HepG2 (cell line): Measurements from ENCODE around the gene GOLGB1.

ENCODE experiments used
- CTCF ChIP-seq: sonication (generic); formaldehyde crosslinking; IDR thresholded peaks from 2 replicates; pipeline ENCODE4 v1.5.0; 2020; ENCODE audit warnings: mild to moderate bottlenecking, missing genetic modification reagents, moderate library complexity
- ELF1 ChIP-seq: sonication (generic); formaldehyde crosslinking; IDR thresholded peaks from 2 replicates; pipeline ENCODE4 v1.4.0; 2020; ENCODE audit warnings: missing genetic modification reagents
- GABPA ChIP-seq, 2 experiments: IDR thresholded peaks; 2 replicates each; pipeline ENCODE4 v1.6.1; 2011 to 2016; ENCODE audit warnings: low read depth in 2 of 2, low read length in 1 of 2, missing biosample characterization in 1 of 2, missing genetic modification characterization in 1 of 2
- NFE2L1 ChIP-seq: sonication (generic); formaldehyde crosslinking; IDR thresholded peaks from 2 replicates; pipeline ENCODE4 v1.4.0; 2020; ENCODE audit warnings: missing genetic modification reagents, mild to moderate bottlenecking, borderline replicate concordance
- RAD21 ChIP-seq: fragments of 450-650 bp; formaldehyde crosslinking; IDR thresholded peaks from 2 replicates; pipeline ENCODE4 v1.5.0; 2020; ENCODE audit warnings: mild to moderate bottlenecking
- SP2 ChIP-seq: sonication (generic); formaldehyde crosslinking; IDR thresholded peaks from 2 replicates; pipeline ENCODE4 v1.5.1; 2020; ENCODE audit warnings: mild to moderate bottlenecking, missing genetic modification reagents
- ZBTB8A ChIP-seq: sonication (generic); formaldehyde crosslinking; IDR thresholded peaks from 2 replicates; pipeline ENCODE4 v1.4.0; 2020; ENCODE audit warnings: mild to moderate bottlenecking, low read depth, missing genetic modification reagents, borderline replicate concordance
- ZNF274 ChIP-seq: sonication (generic); formaldehyde crosslinking; IDR thresholded peaks from 2 replicates; pipeline ENCODE4 v1.5.1; 2020; ENCODE audit warnings: mild to moderate bottlenecking, missing genetic modification reagents
- TF ChIP-seq, protein P1 (sequence below): sonication (generic); formaldehyde crosslinking; IDR thresholded peaks from 2 replicates; pipeline ENCODE4 v1.5.1; 2020; ENCODE audit warnings: missing genetic modification reagents, mild to moderate bottlenecking, borderline replicate concordance
- TF ChIP-seq, protein P2 (sequence below): sonication (generic); formaldehyde crosslinking; IDR thresholded peaks from 2 replicates; pipeline ENCODE4 v1.4.0; 2020; ENCODE audit warnings: missing genetic modification reagents, mild to moderate bottlenecking, borderline replicate concordance
- TF ChIP-seq, protein P3 (sequence below): sonication (generic); formaldehyde crosslinking; IDR thresholded peaks from 2 replicates; pipeline ENCODE4 v1.8.0; 2022; ENCODE audit warnings: low read depth, missing genetic modification reagents

DNA sequence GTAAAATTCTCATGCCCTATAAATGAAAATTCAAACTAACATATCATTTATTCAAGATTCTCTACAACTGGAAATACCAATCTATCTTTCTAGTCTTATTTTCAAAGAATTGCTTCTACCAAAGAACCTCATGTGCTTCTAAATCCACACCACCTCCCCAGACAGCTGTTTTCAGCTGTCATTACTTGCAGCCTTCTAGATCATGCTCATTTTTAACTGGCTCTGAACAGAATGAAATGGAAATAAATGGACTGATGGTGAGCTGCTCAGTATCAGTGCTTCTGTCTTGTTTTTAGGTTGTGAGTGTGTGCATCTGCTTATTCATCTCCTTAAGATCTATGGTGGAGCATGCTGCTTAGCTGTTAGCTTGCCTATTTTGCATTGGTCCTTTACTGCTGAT, 29.4 kb downstream of the GOLGB1 start:
- TF ChIP-seq ZNF274, result no peak
- TF ChIP-seq CTCF (CRISPR knock-in tag), result no peak
- TF ChIP-seq, protein P1, sequence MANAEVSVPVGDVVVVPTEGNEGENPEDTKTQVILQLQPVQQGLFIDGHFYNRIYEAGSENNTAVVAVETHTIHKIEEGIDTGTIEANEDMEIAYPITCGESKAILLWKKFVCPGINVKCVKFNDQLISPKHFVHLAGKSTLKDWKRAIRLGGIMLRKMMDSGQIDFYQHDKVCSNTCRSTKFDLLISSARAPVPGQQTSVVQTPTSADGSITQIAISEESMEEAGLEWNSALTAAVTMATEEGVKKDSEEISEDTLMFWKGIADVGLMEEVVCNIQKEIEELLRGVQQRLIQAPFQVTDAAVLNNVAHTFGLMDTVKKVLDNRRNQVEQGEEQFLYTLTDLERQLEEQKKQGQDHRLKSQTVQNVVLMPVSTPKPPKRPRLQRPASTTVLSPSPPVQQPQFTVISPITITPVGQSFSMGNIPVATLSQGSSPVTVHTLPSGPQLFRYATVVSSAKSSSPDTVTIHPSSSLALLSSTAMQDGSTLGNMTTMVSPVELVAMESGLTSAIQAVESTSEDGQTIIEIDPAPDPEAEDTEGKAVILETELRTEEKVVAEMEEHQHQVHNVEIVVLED (CRISPR knock-in tag), result no peak
- TF ChIP-seq NFE2L1, result no peak
- no peak for TF ChIP-seq ELF1 (CRISPR knock-in tag)
- TF ChIP-seq, protein P2, sequence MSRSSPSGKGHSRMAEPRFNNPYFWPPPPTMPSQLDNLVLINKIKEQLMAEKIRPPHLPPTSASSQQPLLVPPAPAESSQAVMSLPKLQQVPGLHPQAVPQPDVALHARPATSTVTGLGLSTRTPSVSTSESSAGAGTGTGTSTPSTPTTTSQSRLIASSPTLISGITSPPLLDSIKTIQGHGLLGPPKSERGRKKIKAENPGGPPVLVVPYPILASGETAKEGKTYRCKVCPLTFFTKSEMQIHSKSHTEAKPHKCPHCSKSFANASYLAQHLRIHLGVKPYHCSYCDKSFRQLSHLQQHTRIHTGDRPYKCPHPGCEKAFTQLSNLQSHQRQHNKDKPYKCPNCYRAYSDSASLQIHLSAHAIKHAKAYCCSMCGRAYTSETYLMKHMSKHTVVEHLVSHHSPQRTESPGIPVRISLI, result no peak
- no peak for TF ChIP-seq ZBTB8A
- TF ChIP-seq, protein P3, sequence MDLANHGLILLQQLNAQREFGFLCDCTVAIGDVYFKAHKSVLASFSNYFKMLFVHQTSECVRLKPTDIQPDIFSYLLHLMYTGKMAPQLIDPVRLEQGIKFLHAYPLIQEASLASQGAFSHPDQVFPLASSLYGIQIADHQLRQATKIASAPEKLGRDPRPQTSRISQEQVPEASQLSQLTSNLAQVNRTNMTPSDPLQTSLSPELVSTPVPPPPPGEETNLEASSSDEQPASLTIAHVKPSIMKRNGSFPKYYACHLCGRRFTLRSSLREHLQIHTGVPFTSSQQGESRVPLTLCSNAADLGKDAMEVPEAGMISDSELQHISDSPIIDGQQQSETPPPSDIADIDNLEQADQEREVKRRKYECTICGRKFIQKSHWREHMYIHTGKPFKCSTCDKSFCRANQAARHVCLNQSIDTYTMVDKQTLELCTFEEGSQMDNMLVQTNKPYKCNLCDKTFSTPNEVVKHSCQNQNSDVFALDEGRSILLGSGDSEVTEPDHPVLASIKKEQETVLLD (CRISPR knock-in tag), result no peak
- TF ChIP-seq GABPA (IDR thresholded peaks at IDR 0.05; ENCODE audit: low read depth, low read length), result no peak
- no peak for TF ChIP-seq GABPA (CRISPR knock-in tag; IDR thresholded peaks at IDR 0.05; ENCODE audit: low read depth)
- no peak for TF ChIP-seq SP2
- TF ChIP-seq RAD21 (CRISPR knock-in tag), result no peak
